NK-92 (cell line): ENCODE data around the gene KIAA1671.

Experiments
- DNase-seq: peaks from one replicate; lab custom pipeline; 2025; ENCODE audit not compliant: unreplicated experiment; lab: John Stamatoyannopoulos, UW

Gene KIAA1671

GRCh38 chr22:24977370-24978221, 25.1 kb downstream of the KIAA1671 start:
- no peak for DNase-seq

GRCh38 chr22:24978308-24978707, 25.8 kb downstream of the KIAA1671 start:
- DNase-seq: no peak

- no peak for DNase-seq
These were observed 28.6 kb downstream of the KIAA1671 start for GRCh38 chr22:24981066-24981465.

- no peak for DNase-seq
These were observed 29.1 kb downstream of the KIAA1671 start for GRCh38 chr22:24981656-24982055.

- no peak for DNase-seq
These were observed 30.0 kb downstream of the KIAA1671 start for GRCh38 chr22:24982301-24983056.

GRCh38 chr22:24983151-24983550, 30.6 kb downstream of the KIAA1671 start:
- DNase-seq: no peak

- no peak for DNase-seq
These were observed 31.6 kb downstream of the KIAA1671 start for GRCh38 chr22:24984122-24984521.

GRCh38 chr22:24985826-24986214, 33.3 kb downstream of the KIAA1671 start:
- no peak for DNase-seq

GRCh38 chr22:24986816-24987215, 34.3 kb downstream of the KIAA1671 start:
- no peak for DNase-seq

- DNase-seq: no peak
These were observed 36.6 kb downstream of the KIAA1671 start for GRCh38 chr22:24989135-24989534.

GRCh38 chr22:24989541-24989951, 37.0 kb downstream of the KIAA1671 start:
- DNase-seq: no peak

- DNase-seq: no peak
These were observed 37.9 kb downstream of the KIAA1671 start for GRCh38 chr22:24990344-24990905.

- DNase-seq: no peak
These were observed 40.4 kb downstream of the KIAA1671 start for GRCh38 chr22:24992946-24993345.

- DNase-seq: no peak
These were observed 41.7 kb downstream of the KIAA1671 start for GRCh38 chr22:24994070-24994763.

- no peak for DNase-seq
These were observed 43.2 kb downstream of the KIAA1671 start for GRCh38 chr22:24995649-24996180.

- no peak for DNase-seq
These were observed 44.0 kb downstream of the KIAA1671 start for GRCh38 chr22:24996420-24996952.

GRCh38 chr22:24997023-24997422, 44.5 kb downstream of the KIAA1671 start:
- no peak for DNase-seq

GRCh38 chr22:25000686-25001085, 48.2 kb downstream of the KIAA1671 start:
- DNase-seq: no peak

- no peak for DNase-seq
These were observed 49.9 kb downstream of the KIAA1671 start for GRCh38 chr22:25002241-25002985.

GRCh38 chr22:25006354-25006753, 53.8 kb downstream of the KIAA1671 start:
- DNase-seq: no peak
